Right ventricle myocardium superior (tissue), 1 donor: ENCODE results near the gene LPP. TPM values are rescaled to one million over a fixed set of nuclear protein-coding genes. Genes with fewer than 3 reads are reported as not detected.

Experiments used
- ATAC-seq: fragments of 200-7000 bp; cut with Tn5 transposase; one replicate; pipeline ENCODE4 v1.9.1; 2020; ENCODE audit warnings: mild to moderate bottlenecking; ENCODE audit not compliant: poor library complexity
- DNase-seq: peaks from one replicate; pipeline ENCODE4 v3.0.0-alpha.2; 2020
- intact Hi-C: fragments of 100-400 bp; cut with DNase I; formaldehyde crosslinking; loops from one replicate; pipeline ENCODE4 v1.11.2; 2022
- total RNA-seq: library from RNA; stranded (reverse); fragmentation: NEBNext Ultra II Directional; extraction: Animal tissue kit (Norgen Biotek cat#: 25700); gene quantifications from one replicate; pipeline ENCODE4 v1.2.1, GENCODE V29; 2021
- donor health status: DM: no; HTN: yes; CAD: no; lungs with severe emphysema.

LPP gene
- total RNA-seq, 1 donor from 2014 or later, result 92.9 TPM

- intact Hi-C loops, result no loop called here
- ATAC-seq, result peak; percentile 7
- DNase-seq, result no peak
Measured at GRCh38 chr3:188298585-188298984, 144.6 kb downstream of the LPP start.

GRCh38 chr3:188299068-188299467 lies 145.1 kb downstream of the LPP start:
- no peak for ATAC-seq
- intact Hi-C loops, result no loop called here
- no peak for DNase-seq

DNA sequence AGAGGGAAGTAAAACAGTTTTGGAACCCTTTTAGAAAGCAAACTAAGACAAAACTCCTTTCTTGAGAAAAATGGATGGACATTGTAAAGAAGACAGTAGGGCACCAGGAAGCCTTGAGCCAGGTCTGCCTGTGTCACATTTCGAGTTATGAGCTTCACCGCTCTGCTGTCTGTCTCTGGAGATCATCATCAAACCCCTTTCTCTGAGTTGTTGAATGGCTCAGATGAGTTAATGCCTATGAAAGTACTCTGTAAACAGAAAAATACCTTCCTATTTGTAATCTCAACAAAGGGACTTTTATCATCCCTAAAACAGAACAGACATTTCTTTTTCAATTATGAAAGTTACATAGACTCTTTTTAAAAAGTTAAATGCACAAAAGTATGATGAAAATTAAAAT lies 145.8 kb downstream of the LPP start:
- intact Hi-C loops, result no loop called here
- DNase-seq (no peak), ATAC-seq (no peak)

GRCh38 chr3:188301147-188301546 lies 147.2 kb downstream of the LPP start:
- intact Hi-C loops, result no loop called here
- no peak for ATAC-seq
- no peak for DNase-seq

DNA sequence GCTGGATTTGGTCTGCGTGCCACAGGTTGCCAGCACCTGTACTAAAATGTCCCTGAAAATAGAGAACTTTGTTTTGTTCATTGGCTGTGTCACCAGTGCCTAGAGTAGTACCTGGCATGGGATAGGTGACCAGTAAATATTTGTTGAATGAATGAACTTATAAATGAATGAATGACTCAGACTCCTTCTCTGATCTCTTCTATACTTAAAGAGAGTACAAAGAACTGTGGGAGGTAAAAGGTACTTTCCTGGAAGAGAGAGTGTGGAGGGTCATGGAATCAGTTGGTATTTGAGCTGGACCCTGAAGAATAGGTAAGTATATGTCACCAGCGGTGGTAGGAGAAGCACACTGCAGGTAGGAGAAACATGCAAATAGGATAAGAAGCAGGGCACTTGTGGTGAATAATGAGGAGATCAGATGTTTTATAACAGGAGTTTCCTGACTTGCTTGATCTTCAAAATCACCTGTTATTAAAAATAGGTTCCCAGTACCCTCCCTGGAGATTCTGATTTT lies 149.4 kb downstream of the LPP start:
- ATAC-seq, result no peak
- DNase-seq, result no peak
- intact Hi-C loops, result no loop called here

- ATAC-seq (no peak), DNase-seq (no peak)
- intact Hi-C loops, result no loop called here
Measured at GRCh38 chr3:188303823-188304222, 149.9 kb downstream of the LPP start.

GRCh38 chr3:188304501-188304900 lies 150.5 kb downstream of the LPP start:
- ATAC-seq, result no peak
- intact Hi-C loops, result no loop called here
- DNase-seq, result no peak

GRCh38 chr3:188305220-188305619 lies 151.3 kb downstream of the LPP start:
- intact Hi-C loops, result no loop called here
- DNase-seq (no peak), ATAC-seq (no peak)

DNA sequence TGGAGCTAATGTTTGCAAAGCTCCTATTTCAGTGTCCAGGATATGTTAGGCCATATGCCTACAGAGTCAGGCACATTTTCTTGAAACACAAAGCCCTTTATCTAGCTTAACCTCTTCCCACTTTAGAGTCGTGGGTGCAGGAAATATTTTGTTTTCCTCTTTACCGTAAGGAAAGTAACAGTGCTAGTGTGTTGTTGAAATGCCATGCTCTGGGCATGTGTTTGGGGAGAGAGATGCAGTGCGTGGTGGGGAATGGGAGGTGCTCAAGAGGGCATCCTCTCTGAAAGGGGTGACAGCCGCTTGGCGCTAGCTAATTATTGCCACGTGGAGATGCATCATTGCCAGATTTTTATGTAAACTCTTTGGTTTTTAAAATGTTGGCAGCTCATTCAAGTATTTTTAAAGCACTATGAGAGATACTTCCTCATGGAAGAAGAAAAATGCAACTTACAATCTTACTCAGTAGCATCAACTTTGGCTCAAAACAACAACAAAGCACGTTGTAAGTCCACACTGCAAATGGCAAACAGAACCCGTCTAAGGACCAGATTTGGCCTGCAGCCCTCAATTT lies 152.6 kb downstream of the LPP start:
- intact Hi-C loops, result no loop called here
- ATAC-seq (no peak), DNase-seq (no peak)

- DNase-seq (no peak), ATAC-seq (no peak)
- intact Hi-C loops, result no loop called here
Measured at GRCh38 chr3:188309437-188310269, 155.7 kb downstream of the LPP start.

GRCh38 chr3:188310270-188310710 lies 156.3 kb downstream of the LPP start:
- no peak for ATAC-seq
- intact Hi-C loops, result no loop called here
- DNase-seq, result no peak

GRCh38 chr3:188315553-188315952 lies 161.6 kb downstream of the LPP start:
- intact Hi-C loops, result no loop called here
- ATAC-seq (no peak), DNase-seq (no peak)

GRCh38 chr3:188316021-188316722 lies 162.2 kb downstream of the LPP start:
- DNase-seq, result no peak
- ATAC-seq, result peak; percentile 47
- intact Hi-C loops, result no loop called here

- ATAC-seq (peak; percentile 45), DNase-seq (no peak)
- intact Hi-C loops, result no loop called here
Measured at GRCh38 chr3:188316723-188317070, 162.7 kb downstream of the LPP start.

- DNase-seq (no peak), ATAC-seq (no peak)
- intact Hi-C loops, result no loop called here
Measured at GRCh38 chr3:188319569-188319968, 165.6 kb downstream of the LPP start.

GRCh38 chr3:188320757-188321156 lies 166.8 kb downstream of the LPP start:
- intact Hi-C loops, result no loop called here
- DNase-seq, result no peak
- ATAC-seq, result no peak

- intact Hi-C loops, result no loop called here
- no peak for DNase-seq
- ATAC-seq, result no peak
Measured at GRCh38 chr3:188321258-188321657, 167.3 kb downstream of the LPP start.

- no peak for DNase-seq
- no peak for ATAC-seq
- intact Hi-C loops, result no loop called here
Measured at GRCh38 chr3:188322135-188322887, 168.4 kb downstream of the LPP start.
